ENCODE results near the gene ZMIZ1. TPM values are rescaled to one million over a fixed set of nuclear protein-coding genes. Genes with fewer than 3 reads are reported as not detected.
A peak's percentile ranks its signal among the peaks of the same experiment; 100 is the strongest.

Gene ZMIZ1
- total RNA-seq, 4 donors from 2014 or later, result 65.5 to 88.2 (median 69.3) TPM

GRCh38 chr10:79347894-79348639 is 279.3 kb downstream of the ZMIZ1 start:
- peak; percentile 58 to 59 for DNase-seq (ENCODE audit: low spot score in 2 of 2)
- TF ChIP-seq CTCF (IDR thresholded peaks at IDR 0.05), result no peak
- no peak for TF ChIP-seq EP300 (IDR thresholded peaks at IDR 0.05)
- no peak for TF ChIP-seq POLR2A (IDR thresholded peaks at IDR 0.05)

GRCh38 chr10:79348640-79348988 is 279.8 kb downstream of the ZMIZ1 start:
- Histone ChIP-seq H3K4me3 (peak overlapping the region; percentile 64 to 97 (median 86)), H3K9me3 (no peaks in the 10 kb centered on the region), H3K27ac (peak overlapping the region in 3 of 4 donors; percentile 78 to 90 (median 89)), H3K4me1 (peaks cover 0 to 26% (median 10%) of the 10 kb centered on the region in 4 donors), H3K36me3 (peaks cover 0 to 47% (median 20%) of the 10 kb centered on the region in 3 donors), H3K27me3 (no peaks in the 10 kb centered on the region)
- DNase-seq (ENCODE audit: low spot score in 2 of 2), result no peak
- TF ChIP-seq POLR2A (IDR thresholded peaks at IDR 0.05), result no peak
- no peak for TF ChIP-seq CTCF (IDR thresholded peaks at IDR 0.05)
- TF ChIP-seq EP300 (IDR thresholded peaks at IDR 0.05), result no peak
- 65 to 66% methylated on average over 3 of the region's 3 CpGs for WGBS, 2 donors

More at GRCh38 chr10:79347894-79348639, 279.3 kb downstream of the ZMIZ1 start:
- WGBS, 2 donors, result 10 to 18% methylated on average over 15 to 21 of the region's 34 CpGs
- H3K27me3 ChIP-seq, result no peaks in the 10 kb centered on the region
- peak overlapping the region; percentile 64 to 97 (median 86) for H3K4me3 ChIP-seq
- H3K4me1 ChIP-seq, result peaks cover 0 to 26% (median 10%) of the 10 kb centered on the region in 4 donors
- no peaks in the 10 kb centered on the region for H3K9me3 ChIP-seq
- peak overlapping the region; percentile 78 to 90 (median 86) for H3K27ac ChIP-seq
- H3K36me3 ChIP-seq, result peaks cover 0 to 42% (median 18%) of the 10 kb centered on the region in 3 donors

GRCh38 chr10:79349072-79349491 is 280.3 kb downstream of the ZMIZ1 start:
- peak overlapping the region in 2 of 4 donors; percentile 78 to 90 for H3K27ac ChIP-seq
- no peak for DNase-seq (ENCODE audit: low spot score in 2 of 2)

GRCh38 chr10:79349766-79350406 is 281.1 kb downstream of the ZMIZ1 start:
- Histone ChIP-seq H3K4me1 (peaks cover 0 to 26% (median 10%) of the 10 kb centered on the region in 4 donors), H3K9me3 (no peaks in the 10 kb centered on the region), H3K27ac (no peak overlapping the region), H3K36me3 (peaks cover 0 to 60% (median 22%) of the 10 kb centered on the region in 3 donors), H3K4me3 (no peak overlapping the region), H3K27me3 (no peaks in the 10 kb centered on the region)
- WGBS, 2 donors, result 72 to 82% methylated on average over 6 of the region's 6 CpGs
- DNase-seq (ENCODE audit: low spot score in 2 of 2), result no peak
- TF ChIP-seq EP300 (IDR thresholded peaks at IDR 0.05), result no peak
- TF ChIP-seq POLR2A (IDR thresholded peaks at IDR 0.05), result no peak
- no peak for TF ChIP-seq CTCF (IDR thresholded peaks at IDR 0.05)

More at GRCh38 chr10:79349072-79349491, 280.3 kb downstream of the ZMIZ1 start:
- WGBS, 2 donors, result 87 to 93% methylated on average over 5 to 6 of the region's 6 CpGs
- H3K27me3 ChIP-seq, result no peaks in the 10 kb centered on the region
- H3K4me1 ChIP-seq, result peaks cover 0 to 26% (median 10%) of the 10 kb centered on the region in 4 donors
- H3K36me3 ChIP-seq, result peaks cover 0 to 52% (median 22%) of the 10 kb centered on the region in 3 donors
- no peak for TF ChIP-seq EP300 (IDR thresholded peaks at IDR 0.05)
- TF ChIP-seq CTCF (IDR thresholded peaks at IDR 0.05), result no peak
- TF ChIP-seq POLR2A (IDR thresholded peaks at IDR 0.05), result no peak
- no peaks in the 10 kb centered on the region for H3K9me3 ChIP-seq
- no peak overlapping the region for H3K4me3 ChIP-seq
